SKM-1 (cell line): ENCODE data around the gene PDE1C.

Experiments
- DNase-seq: peaks from one replicate; lab custom pipeline; 2025; ENCODE audit not compliant: unreplicated experiment; lab: John Stamatoyannopoulos, UW

PDE1C gene

DNA sequence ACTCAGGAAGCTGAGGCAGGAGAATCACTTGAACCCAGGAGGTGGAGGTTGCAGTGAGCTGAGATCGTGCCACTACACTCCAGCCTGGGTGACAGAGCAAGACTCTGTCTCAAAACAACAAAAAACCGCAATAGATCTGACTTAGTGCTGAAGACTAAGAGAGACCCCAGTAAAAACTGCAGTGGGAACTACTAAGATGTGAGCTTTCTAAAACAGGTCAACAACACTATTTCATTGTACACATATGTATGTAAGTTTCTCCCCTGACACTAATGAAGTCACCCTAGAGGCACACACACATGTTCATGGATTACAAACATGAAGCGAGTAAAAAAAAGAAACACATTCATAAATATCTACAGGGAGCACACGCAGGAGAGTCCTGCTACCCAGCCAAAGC, 68.3 kb downstream of the PDE1C start:
- DNase-seq: no peak

- no peak for DNase-seq
These were observed 72.8 kb downstream of the PDE1C start for GRCh38 chr7:31997423-31997822.

DNA sequence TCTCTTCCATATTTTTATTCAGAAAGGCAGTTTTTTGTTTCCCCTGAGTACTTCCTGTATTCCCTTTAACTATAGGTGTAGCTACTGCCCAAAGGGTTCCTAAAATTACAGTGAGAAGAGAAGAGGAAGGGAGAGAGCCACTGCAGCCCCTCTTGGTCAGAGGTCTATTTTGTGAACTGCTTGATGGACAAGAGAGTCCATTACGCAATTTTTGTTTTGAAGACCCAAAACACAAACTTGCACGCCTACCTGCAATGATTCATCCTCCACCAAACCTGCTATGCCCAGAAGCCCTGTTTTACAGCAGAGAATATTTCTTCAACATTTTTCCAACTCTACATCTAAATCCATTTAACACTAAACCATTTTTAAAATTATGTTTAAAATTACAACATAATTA, 75.1 kb downstream of the PDE1C start:
- no peak for DNase-seq

- DNase-seq: no peak
These were observed 78.4 kb downstream of the PDE1C start for GRCh38 chr7:31991846-31992245.

DNA sequence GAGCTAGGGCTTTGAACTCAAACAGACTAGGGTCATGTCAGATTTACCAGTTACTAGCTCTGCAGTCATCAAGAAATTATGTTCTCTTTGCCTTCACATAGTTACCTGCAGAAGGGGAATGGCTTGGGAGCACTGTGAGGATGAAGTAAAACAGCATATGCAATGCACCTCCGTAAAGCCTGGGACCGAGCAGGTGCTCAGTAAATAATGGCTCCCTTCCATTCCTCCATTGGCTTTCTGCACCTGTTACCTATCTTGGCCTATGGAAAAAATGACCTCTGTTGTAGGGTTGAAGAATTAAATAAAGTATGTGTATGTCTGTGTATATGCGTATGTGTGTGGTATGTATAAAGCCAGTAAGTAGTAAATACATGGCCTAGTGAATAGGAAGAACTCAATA, 78.8 kb downstream of the PDE1C start:
- DNase-seq: no peak

- DNase-seq: no peak
These were observed 83.2 kb downstream of the PDE1C start for GRCh38 chr7:31986878-31987518.

DNA sequence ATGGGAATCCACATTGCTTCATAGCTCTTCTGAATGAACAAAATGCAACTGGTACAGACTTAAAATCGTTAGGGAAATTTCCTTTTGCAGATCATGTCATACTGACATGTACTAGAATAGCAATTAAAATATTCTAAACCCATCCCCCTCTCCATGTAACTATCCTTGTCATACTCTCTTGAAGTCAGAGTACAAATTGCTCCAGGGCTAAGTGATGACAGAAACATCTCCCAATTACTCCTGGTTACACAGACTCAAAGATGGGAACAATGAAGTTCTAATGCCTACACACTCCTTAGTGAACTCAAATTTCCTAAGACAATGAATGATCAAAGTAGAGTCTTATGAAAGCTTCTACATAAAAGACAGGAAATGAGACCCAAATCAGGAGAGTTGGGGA, 87.2 kb downstream of the PDE1C start:
- DNase-seq: no peak

GRCh38 chr7:31981874-31982390, 88.3 kb downstream of the PDE1C start:
- DNase-seq: no peak

- DNase-seq: no peak
These were observed 90.4 kb downstream of the PDE1C start for GRCh38 chr7:31979690-31980330.

GRCh38 chr7:31975546-31975945, 94.7 kb downstream of the PDE1C start:
- no peak for DNase-seq

DNA sequence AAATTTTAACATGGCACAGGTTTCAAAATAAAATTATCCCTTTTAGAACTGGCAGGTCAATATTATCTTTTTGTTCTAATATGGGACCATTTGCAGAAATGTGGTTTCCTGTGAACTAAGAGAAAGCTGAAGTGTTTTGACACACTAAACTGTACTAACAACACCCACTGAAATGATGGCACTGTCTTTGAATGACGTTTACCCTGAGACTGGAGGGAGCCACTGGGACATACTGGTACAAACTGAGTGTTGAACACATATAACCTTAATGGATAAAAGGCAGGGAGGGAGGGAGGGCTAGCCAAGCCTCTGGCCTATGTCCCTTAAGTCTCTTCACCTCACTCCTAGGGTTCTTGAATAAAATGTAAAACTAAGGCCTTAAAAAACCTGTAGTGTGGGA, 95.9 kb downstream of the PDE1C start:
- DNase-seq: no peak

DNA sequence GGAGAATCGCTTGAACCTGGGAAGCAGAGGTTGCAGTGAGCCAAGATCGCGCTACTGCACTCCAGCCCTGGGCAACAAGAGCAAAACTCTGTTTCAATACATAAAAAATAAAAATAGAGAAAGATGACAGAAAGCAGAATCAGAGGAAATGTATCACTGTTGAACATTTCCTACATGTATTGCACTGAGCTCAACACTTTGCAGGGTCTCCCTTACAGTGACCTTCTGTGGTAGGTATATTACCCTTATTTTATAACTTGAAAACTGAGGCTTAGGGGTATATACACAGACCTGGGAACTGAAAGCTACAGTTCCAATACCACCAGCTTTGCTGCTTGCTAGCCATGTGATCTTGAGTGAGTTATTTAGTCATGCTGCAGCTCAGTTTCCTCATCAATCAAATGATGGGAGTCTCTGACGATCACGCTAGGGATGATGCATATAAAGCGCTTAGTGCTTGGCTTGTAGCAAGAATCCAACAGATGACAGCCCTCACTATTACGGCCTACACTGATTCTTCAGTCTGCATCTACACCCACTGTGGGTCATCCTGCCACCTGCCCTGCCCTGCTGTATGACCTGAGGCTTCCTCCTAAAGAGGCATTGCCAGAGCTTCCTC, 99.0 kb downstream of the PDE1C start:
- no peak for DNase-seq

GRCh38 chr7:31970501-31970900, 99.7 kb downstream of the PDE1C start:
- no peak for DNase-seq

DNA sequence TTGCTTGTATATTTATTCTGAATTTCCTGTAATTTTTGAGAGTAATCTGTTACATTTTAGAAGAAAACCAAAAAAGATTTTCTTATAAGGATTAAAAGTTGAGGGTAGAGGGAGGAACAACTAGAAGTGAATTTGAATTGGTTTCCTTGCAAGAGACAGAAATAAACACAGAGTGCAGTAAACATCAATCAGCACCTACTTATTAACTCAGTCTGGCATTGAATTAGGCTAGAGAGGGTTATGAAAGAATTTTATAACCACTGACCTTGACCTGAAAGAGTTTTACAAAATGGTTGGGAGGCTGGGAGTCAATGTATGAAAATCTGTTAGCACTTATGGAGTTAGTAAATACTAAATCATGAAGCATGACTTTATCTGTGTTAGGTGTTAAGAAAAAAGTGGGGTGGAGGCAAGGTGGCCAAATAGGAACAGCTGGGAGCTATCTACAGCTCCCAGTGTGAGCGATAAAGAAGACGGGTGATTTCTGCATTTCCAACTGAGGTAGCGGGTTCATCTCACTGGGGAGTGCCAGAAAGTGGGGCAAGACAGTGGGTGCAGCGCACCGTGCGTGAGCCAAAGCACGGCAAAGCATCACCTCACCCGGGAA, 106.5 kb downstream of the PDE1C start:
- DNase-seq: no peak

DNA sequence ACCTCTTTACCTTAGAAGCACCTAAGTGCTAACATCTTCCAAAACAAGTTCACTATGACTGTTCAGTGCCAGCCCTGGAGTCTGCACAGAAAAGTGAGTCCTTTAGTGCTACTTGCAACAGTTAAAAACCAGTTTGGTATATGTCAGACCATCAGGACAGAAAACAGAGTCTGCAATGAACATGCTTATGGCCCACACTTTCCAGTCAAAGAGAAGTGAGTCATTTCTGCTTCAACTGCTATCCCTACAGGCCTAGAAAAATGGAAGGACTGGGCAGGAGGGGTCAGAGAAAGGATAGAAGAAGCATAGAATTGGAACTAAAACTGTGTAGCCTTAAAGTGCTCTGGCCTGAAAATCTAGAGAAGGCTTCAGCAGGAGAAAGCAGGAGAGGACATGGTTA, 108.0 kb downstream of the PDE1C start:
- no peak for DNase-seq

GRCh38 chr7:31958226-31958625, 112.0 kb downstream of the PDE1C start:
- DNase-seq: no peak

GRCh38 chr7:31957756-31958155, 112.5 kb downstream of the PDE1C start:
- DNase-seq: no peak

DNA sequence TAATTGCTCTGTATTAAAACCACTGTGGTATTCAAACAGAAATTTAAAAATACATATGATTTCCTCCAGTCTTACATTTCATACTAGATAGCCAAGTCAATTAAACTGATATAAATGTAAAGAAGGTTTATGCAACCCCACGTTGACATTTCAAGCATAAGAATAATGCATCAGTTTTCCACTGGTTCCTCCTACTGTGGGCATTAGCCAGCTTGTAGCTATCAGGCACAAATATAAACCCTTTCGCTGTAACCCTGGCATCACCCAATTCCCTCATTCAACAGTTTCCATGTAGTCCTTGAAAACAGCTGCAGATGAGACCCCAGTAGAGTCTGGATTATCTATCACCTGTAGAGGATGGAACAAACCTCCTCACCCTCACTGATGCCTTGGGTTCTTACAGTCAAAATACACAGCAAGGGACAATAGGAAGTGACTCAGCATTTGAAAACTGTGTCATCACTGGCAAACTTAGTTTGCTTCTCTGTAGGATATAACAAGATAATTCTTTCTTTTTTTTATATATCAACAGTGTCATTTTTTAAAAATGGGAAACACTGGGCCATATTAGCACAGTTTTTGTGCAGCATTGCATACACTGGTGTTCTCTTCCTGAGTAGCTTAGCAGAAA, 113.0 kb downstream of the PDE1C start:
- DNase-seq: no peak

GRCh38 chr7:31955641-31956040, 114.6 kb downstream of the PDE1C start:
- DNase-seq: no peak

- DNase-seq: no peak
These were observed 115.2 kb downstream of the PDE1C start for GRCh38 chr7:31955021-31955420.

DNA sequence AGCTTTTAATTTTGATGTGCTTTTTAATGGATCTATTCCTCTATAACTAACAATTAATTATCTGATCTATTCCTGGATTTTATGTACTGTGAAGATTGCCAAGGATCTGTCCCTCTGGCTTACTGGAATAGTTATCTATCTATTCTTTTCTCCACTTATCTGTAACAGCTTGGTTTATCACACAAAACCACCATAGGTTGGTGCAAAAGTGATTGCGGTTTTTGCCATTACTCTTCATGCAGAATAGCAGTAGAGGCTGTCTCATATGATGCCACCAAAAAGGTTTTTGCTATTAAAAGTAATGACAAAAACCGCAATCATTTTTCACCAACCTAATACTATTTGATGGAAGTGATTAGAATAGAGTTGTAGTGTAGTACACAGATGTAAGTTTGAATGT, 115.7 kb downstream of the PDE1C start:
- DNase-seq: no peak

- DNase-seq: no peak
These were observed 116.8 kb downstream of the PDE1C start for GRCh38 chr7:31953432-31953831.
